Stimulated activated CD4-positive, alpha-beta T cell treated with anti-CD3 and anti-CD28 coated beads, Interleukin-1b, Interleukin-23, amount 100 ng/mL, for 4 hours (primary cell): ENCODE measurements around the gene NUDC.
"Not testable (repeated sequence)": the region's sequence is repeated elsewhere in the genome, so short reads cannot be mapped to it uniquely, and the experiment has no call there.

Source experiments
- DNase-seq, 2 donors: peaks; one replicate each; pipeline ENCODE4 v3.0.0-alpha.2; 2020; ENCODE audit warnings: low read depth in 2 of 2

The NUDC gene

GRCh38 chr1:26911399-26912146, 10.0 kb upstream of the NUDC start:
- no peak for DNase-seq

- no peak for DNase-seq
These were observed 9.4 kb upstream of the NUDC start for GRCh38 chr1:26912147-26912490.

GRCh38 chr1:26913389-26913753, 8.2 kb upstream of the NUDC start:
- DNase-seq: no peak

- DNase-seq: no peak
These were observed 7.6 kb upstream of the NUDC start, which contains the start of gene NR0B2 for GRCh38 chr1:26913754-26914619. Gene NR0B2, minus strand, starts transcription at chr1:26913975. Its CDS starts 35 bp downstream, at chr1:26913940.

GRCh38 chr1:26915204-26915842, 6.2 kb upstream of the NUDC start:
- DNase-seq: no peak

GRCh38 chr1:26921126-26921539, 410 bp upstream of the NUDC start:
- DNase-seq: no peak

GRCh38 chr1:26922431-26922729, 837 bp downstream of the NUDC start:
- DNase-seq: no peak

GRCh38 chr1:26922901-26923300, 1.4 kb downstream of the NUDC start:
- DNase-seq: no peak

GRCh38 chr1:26923711-26924110, 2.2 kb downstream of the NUDC start:
- no peak for DNase-seq

- no peak for DNase-seq
These were observed 11.0 kb downstream of the NUDC start for GRCh38 chr1:26932531-26932930.

- DNase-seq: no peak
These were observed 15.3 kb downstream of the NUDC start for GRCh38 chr1:26936823-26937222.

- DNase-seq: no peak
These were observed 16.6 kb downstream of the NUDC start for GRCh38 chr1:26938004-26938658.

- DNase-seq: no peak
These were observed 17.1 kb downstream of the NUDC start for GRCh38 chr1:26938659-26939025.

GRCh38 chr1:26941311-26941710, 19.8 kb downstream of the NUDC start:
- DNase-seq: no peak

- DNase-seq: no peak
These were observed 21.1 kb downstream of the NUDC start for GRCh38 chr1:26942656-26943055.

GRCh38 chr1:26945138-26945537, 23.6 kb downstream of the NUDC start:
- DNase-seq: no peak

- DNase-seq: no peak
These were observed 24.2 kb downstream of the NUDC start for GRCh38 chr1:26945728-26946127.

GRCh38 chr1:26946270-26946669, 24.7 kb downstream of the NUDC start:
- no peak for DNase-seq

- DNase-seq: not testable (repeated sequence)
These were observed 27.1 kb downstream of the NUDC start for GRCh38 chr1:26948725-26949057.

- DNase-seq: no peak
These were observed 27.9 kb downstream of the NUDC start for GRCh38 chr1:26949266-26949925.

- DNase-seq: no peak
These were observed 28.4 kb downstream of the NUDC start for GRCh38 chr1:26949926-26950319.

GRCh38 chr1:26950602-26951001, 29.1 kb downstream of the NUDC start:
- no peak for DNase-seq
